CD4-positive, CD25-positive, alpha-beta regulatory T cell (primary cell): Measurements from ENCODE around the gene MRPL40. TPM values are rescaled to one million over a fixed set of nuclear protein-coding genes. Genes with fewer than 3 reads are reported as not detected.

ENCODE experiments used
- ATAC-seq, 2 donors: fragments of 150-1000 bp; cut with Tn5 transposase; one replicate each; pipeline ENCODE4 v1.10.0; 2021; ENCODE audit warnings: low read depth in 2 of 2, moderate number of reproducible peaks in 2 of 2, moderate library complexity in 1 of 2
- DNase-seq, 3 donors: peaks; one replicate each; pipeline versions ENCODE4 v3.0.0 to v3.0.0-alpha.2; 2012 to 2022; ENCODE audit warnings: mixed read lengths in 1 of 3
- H3K27ac ChIP-seq: one replicate; pipeline ENCODE4 v1.7.0; 2013; ENCODE audit warnings: mild to moderate bottlenecking, low read length; ENCODE audit not compliant: insufficient read depth, poor library complexity, severe bottlenecking
- H3K27me3 ChIP-seq: one replicate; pipeline ENCODE4 v1.7.0; 2013; ENCODE audit warnings: low read length; ENCODE audit not compliant: control insufficient read depth, insufficient read depth
- H3K36me3 ChIP-seq: one replicate; pipeline ENCODE4 v1.7.0; 2013; ENCODE audit warnings: mild to moderate bottlenecking, low read length, moderate library complexity; ENCODE audit not compliant: control insufficient read depth, insufficient read depth
- H3K4me1 ChIP-seq: 2 replicates; pipeline ENCODE4 v1.7.0; 2013; ENCODE audit warnings: mild to moderate bottlenecking, low read length; ENCODE audit not compliant: insufficient read depth, control insufficient read depth, poor library complexity, severe bottlenecking
- H3K4me3 ChIP-seq: one replicate; pipeline ENCODE4 v1.7.0; 2013; ENCODE audit warnings: low read depth, mild to moderate bottlenecking, low read length, moderate library complexity
- H3K9me3 ChIP-seq, 2 experiments: 1 replicate in 1 of 2; 2 replicates in 1 of 2; pipeline ENCODE4 v1.7.0; 2013; ENCODE audit warnings: low read length in 2 of 2, mild to moderate bottlenecking in 1 of 2, moderate library complexity in 1 of 2; ENCODE audit not compliant: control insufficient read depth in 2 of 2
- H3K27ac Mint-ChIP-seq, 3 donors: one replicate each; pipeline ENCODE4 v1.8.0; 2020 to 2022; ENCODE audit warnings: mild to moderate bottlenecking in 3 of 3, mixed read lengths in 3 of 3, moderate library complexity in 2 of 3
- H3K27me3 Mint-ChIP-seq: one replicate; pipeline ENCODE4 v1.8.0; 2022; ENCODE audit warnings: mild to moderate bottlenecking, mixed read lengths
- H3K36me3 Mint-ChIP-seq: one replicate; pipeline ENCODE4 v1.8.0; 2020; ENCODE audit warnings: mixed read lengths
- H3K4me1 Mint-ChIP-seq, 4 donors: one replicate each; pipeline ENCODE4 v1.8.0; 2020 to 2022; ENCODE audit warnings: mixed read lengths in 4 of 4, mild to moderate bottlenecking in 1 of 4
- H3K4me3 Mint-ChIP-seq, 4 donors: one replicate each; pipeline ENCODE4 v1.8.0; 2020 to 2022; ENCODE audit warnings: mild to moderate bottlenecking in 4 of 4, mixed read lengths in 4 of 4, moderate library complexity in 3 of 4
- H3K9me3 Mint-ChIP-seq, 7 donors: one replicate each; pipeline ENCODE4 v1.8.0; 2020 to 2022; ENCODE audit warnings: mixed read lengths in 7 of 7, mild to moderate bottlenecking in 3 of 7, moderate library complexity in 2 of 7
- polyA plus RNA-seq, 4 donors: library from polyadenylated mRNA; unstranded; fragments of 300-500 nt; fragmentation: Illumina TruSeq; gene quantifications; one replicate each; pipeline ENCODE4 v1.2.3, GENCODE V29; 2021
- total RNA-seq: library from RNA; stranded (reverse); gene quantifications from one replicate; pipeline ENCODE4 v1.2.3, GENCODE V29; 2022

The MRPL40 gene
- total and polyA plus RNA-seq, 5 donors from 2014 or later, result 12.1 to 75.5 (median 60.5) TPM

GRCh38 chr22:19400881-19401280 is 31.5 kb upstream of the MRPL40 start:
- Histone ChIP-seq H3K36me3 (peaks cover 72% of the 10 kb centered on the region), H3K4me1 (no peaks in the 10 kb centered on the region), H3K27me3 (no peaks in the 10 kb centered on the region), H3K4me3 (no peak overlapping the region), H3K9me3 (no peaks in the 10 kb centered on the region), H3K27ac (no peak overlapping the region)
- ATAC-seq (no peak), DNase-seq (no peak)
- Mint-ChIP-seq H3K27ac (peak overlapping the region in 2 of 3 donors; percentile 45 to 67), H3K9me3 (no peaks in the 10 kb centered on the region), H3K4me1 (peaks cover 0 to 7% (median 0%) of the 10 kb centered on the region in 4 donors), H3K4me3 (no peak overlapping the region), H3K27me3 (no peaks in the 10 kb centered on the region), H3K36me3 (peaks cover 41% of the 10 kb centered on the region)

GRCh38 chr22:19401483-19401882 is 30.9 kb upstream of the MRPL40 start:
- Histone ChIP-seq H3K36me3 (peaks cover 70% of the 10 kb centered on the region), H3K27ac (no peak overlapping the region), H3K27me3 (no peaks in the 10 kb centered on the region), H3K4me1 (no peaks in the 10 kb centered on the region), H3K4me3 (no peak overlapping the region), H3K9me3 (no peaks in the 10 kb centered on the region)
- peak overlapping the region in 1 of 3 donors; percentile 7 for H3K27ac Mint-ChIP-seq
- no peaks in the 10 kb centered on the region for H3K9me3 Mint-ChIP-seq
- H3K27me3 Mint-ChIP-seq, result no peaks in the 10 kb centered on the region
- no peak for DNase-seq
- no peak overlapping the region for H3K4me3 Mint-ChIP-seq
- no peak for ATAC-seq
- peaks cover 45% of the 10 kb centered on the region for H3K36me3 Mint-ChIP-seq
- H3K4me1 Mint-ChIP-seq, result peaks cover 0 to 7% (median 0%) of the 10 kb centered on the region in 4 donors

GRCh38 chr22:19402642-19403191 is 29.6 kb upstream of the MRPL40 start:
- H3K4me3 Mint-ChIP-seq, result no peak overlapping the region
- no peaks in the 10 kb centered on the region for H3K9me3 Mint-ChIP-seq
- Histone ChIP-seq H3K27ac (no peak overlapping the region), H3K4me1 (no peaks in the 10 kb centered on the region), H3K36me3 (peaks cover 66% of the 10 kb centered on the region), H3K4me3 (no peak overlapping the region), H3K9me3 (no peaks in the 10 kb centered on the region), H3K27me3 (no peaks in the 10 kb centered on the region)
- H3K36me3 Mint-ChIP-seq, result peaks cover 50% of the 10 kb centered on the region
- no peaks in the 10 kb centered on the region for H3K27me3 Mint-ChIP-seq
- ATAC-seq, result no peak
- DNase-seq, result no peak
- H3K27ac Mint-ChIP-seq, result no peak overlapping the region
- peaks cover 0 to 10% (median 0%) of the 10 kb centered on the region in 4 donors for H3K4me1 Mint-ChIP-seq

GRCh38 chr22:19404676-19405075 is 27.7 kb upstream of the MRPL40 start:
- no peak overlapping the region for H3K4me3 Mint-ChIP-seq
- Histone ChIP-seq H3K36me3 (peaks cover 65% of the 10 kb centered on the region), H3K9me3 (no peaks in the 10 kb centered on the region), H3K27me3 (no peaks in the 10 kb centered on the region), H3K4me3 (no peak overlapping the region), H3K27ac (no peak overlapping the region), H3K4me1 (no peaks in the 10 kb centered on the region)
- ATAC-seq (no peak), DNase-seq (no peak)
- H3K4me1 Mint-ChIP-seq, result peaks cover 0 to 10% (median 0%) of the 10 kb centered on the region in 4 donors
- H3K9me3 Mint-ChIP-seq, result no peaks in the 10 kb centered on the region
- H3K36me3 Mint-ChIP-seq, result peaks cover 55% of the 10 kb centered on the region
- H3K27ac Mint-ChIP-seq, result peak overlapping the region in 1 of 3 donors; percentile 84
- H3K27me3 Mint-ChIP-seq, result no peaks in the 10 kb centered on the region

GRCh38 chr22:19405133-19405532 is 27.2 kb upstream of the MRPL40 start:
- Mint-ChIP-seq H3K27ac (peak overlapping the region in 2 of 3 donors; percentile 29 to 84), H3K4me3 (no peak overlapping the region), H3K9me3 (no peaks in the 10 kb centered on the region), H3K4me1 (peaks cover 0 to 10% (median 0%) of the 10 kb centered on the region in 4 donors), H3K36me3 (peaks cover 55% of the 10 kb centered on the region), H3K27me3 (no peaks in the 10 kb centered on the region)
- Histone ChIP-seq H3K36me3 (peaks cover 66% of the 10 kb centered on the region), H3K4me3 (no peak overlapping the region), H3K27me3 (no peaks in the 10 kb centered on the region), H3K9me3 (no peaks in the 10 kb centered on the region), H3K4me1 (no peaks in the 10 kb centered on the region), H3K27ac (no peak overlapping the region)
- DNase-seq, result no peak
- no peak for ATAC-seq

- no peak overlapping the region for H3K4me3 ChIP-seq
- H3K27me3 Mint-ChIP-seq, result no peaks in the 10 kb centered on the region
- H3K4me1 ChIP-seq, result no peaks in the 10 kb centered on the region
- H3K27me3 ChIP-seq, result no peaks in the 10 kb centered on the region
- peaks cover 50% of the 10 kb centered on the region for H3K36me3 Mint-ChIP-seq
- no peaks in the 10 kb centered on the region for H3K9me3 ChIP-seq
- H3K9me3 Mint-ChIP-seq, result no peaks in the 10 kb centered on the region
- peaks cover 0 to 10% (median 0%) of the 10 kb centered on the region in 4 donors for H3K4me1 Mint-ChIP-seq
- DNase-seq (no peak), ATAC-seq (no peak)
- no peak overlapping the region for H3K27ac ChIP-seq
- H3K27ac Mint-ChIP-seq, result peak overlapping the region in 1 of 3 donors; percentile 48
- H3K4me3 Mint-ChIP-seq, result no peak overlapping the region
- H3K36me3 ChIP-seq, result peaks cover 71% of the 10 kb centered on the region
Observed at GRCh38 chr22:19405652-19406051, 26.7 kb upstream of the MRPL40 start.

DNA sequence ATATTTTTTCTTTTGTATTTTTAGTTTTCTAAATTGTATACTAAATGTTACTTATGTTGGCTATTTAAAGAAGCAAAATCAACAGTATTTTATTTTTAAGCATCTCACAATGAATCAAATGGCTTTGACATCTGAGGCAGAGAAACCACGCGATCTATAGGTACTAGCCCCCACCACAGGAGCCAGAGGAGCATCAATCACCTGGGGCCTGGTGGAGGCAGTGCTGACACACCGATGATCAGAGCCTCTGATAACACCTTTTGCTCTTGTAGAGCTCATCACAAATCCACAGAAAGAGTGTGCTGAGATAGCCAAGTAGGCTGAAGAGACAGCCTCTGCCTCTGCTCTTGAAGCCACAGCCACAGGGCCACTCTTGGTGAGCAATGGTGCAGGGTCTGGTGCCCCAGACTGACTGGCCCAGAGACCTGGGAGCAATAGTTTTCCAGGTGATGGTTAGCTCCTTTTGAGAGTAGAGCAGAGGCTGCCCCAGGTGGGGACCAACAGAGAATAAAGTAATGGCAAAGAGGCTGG is 26.0 kb upstream of the MRPL40 start:
- Histone ChIP-seq H3K4me1 (no peaks in the 10 kb centered on the region), H3K27me3 (no peaks in the 10 kb centered on the region), H3K9me3 (no peaks in the 10 kb centered on the region), H3K27ac (no peak overlapping the region), H3K36me3 (peaks cover 71% of the 10 kb centered on the region), H3K4me3 (no peak overlapping the region)
- no peak overlapping the region for H3K4me3 Mint-ChIP-seq
- peak overlapping the region in 1 of 3 donors; percentile 90 for H3K27ac Mint-ChIP-seq
- DNase-seq (peak in 1 of 3 donors; percentile 16), ATAC-seq (no peak)
- no peaks in the 10 kb centered on the region for H3K9me3 Mint-ChIP-seq
- peaks cover 43% of the 10 kb centered on the region for H3K36me3 Mint-ChIP-seq
- H3K4me1 Mint-ChIP-seq, result peaks cover 0 to 5% (median 2%) of the 10 kb centered on the region in 4 donors
- H3K27me3 Mint-ChIP-seq, result no peaks in the 10 kb centered on the region

GRCh38 chr22:19406846-19407245 is 25.5 kb upstream of the MRPL40 start:
- Mint-ChIP-seq H3K4me1 (peaks cover 0 to 8% (median 3%) of the 10 kb centered on the region in 4 donors), H3K27me3 (no peaks in the 10 kb centered on the region), H3K27ac (no peak overlapping the region), H3K4me3 (no peak overlapping the region), H3K36me3 (peaks cover 40% of the 10 kb centered on the region), H3K9me3 (no peaks in the 10 kb centered on the region)
- Histone ChIP-seq H3K27ac (no peak overlapping the region), H3K36me3 (peaks cover 67% of the 10 kb centered on the region), H3K4me3 (no peak overlapping the region), H3K4me1 (no peaks in the 10 kb centered on the region), H3K9me3 (no peaks in the 10 kb centered on the region), H3K27me3 (no peaks in the 10 kb centered on the region)
- ATAC-seq, result no peak
- DNase-seq, result no peak
